GM12801 (cell line): Measurements from ENCODE around the gene LDLRAD4.

Experiments
- TF ChIP-seq, protein P1 (sequence below): IDR thresholded peaks from one replicate; pipeline ENCODE4 v1.5.1; 2011; ENCODE audit warnings: control low read depth; ENCODE audit not compliant: insufficient read length; ENCODE audit errors: extremely low read depth

The LDLRAD4 gene

DNA sequence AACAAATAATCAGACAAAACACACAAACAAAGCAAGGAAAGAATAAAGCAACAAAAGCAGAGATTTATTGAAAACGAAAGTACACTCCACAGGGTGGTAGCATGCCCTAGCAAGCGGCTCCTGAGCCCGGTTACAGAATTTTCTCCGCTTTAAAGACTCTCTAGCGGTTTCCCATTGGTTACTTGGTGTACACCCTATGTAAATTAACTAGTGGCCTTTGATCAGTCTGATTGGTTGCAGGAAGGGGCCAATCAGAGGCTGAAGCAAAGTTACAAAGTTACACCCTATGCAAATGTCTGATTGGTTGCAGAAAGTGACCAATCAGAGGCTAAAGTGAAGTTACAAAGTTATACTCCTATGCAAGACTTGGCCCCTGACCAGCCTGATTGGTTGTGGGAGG is 242.9 kb downstream of the LDLRAD4 start:
- TF ChIP-seq, protein P1, sequence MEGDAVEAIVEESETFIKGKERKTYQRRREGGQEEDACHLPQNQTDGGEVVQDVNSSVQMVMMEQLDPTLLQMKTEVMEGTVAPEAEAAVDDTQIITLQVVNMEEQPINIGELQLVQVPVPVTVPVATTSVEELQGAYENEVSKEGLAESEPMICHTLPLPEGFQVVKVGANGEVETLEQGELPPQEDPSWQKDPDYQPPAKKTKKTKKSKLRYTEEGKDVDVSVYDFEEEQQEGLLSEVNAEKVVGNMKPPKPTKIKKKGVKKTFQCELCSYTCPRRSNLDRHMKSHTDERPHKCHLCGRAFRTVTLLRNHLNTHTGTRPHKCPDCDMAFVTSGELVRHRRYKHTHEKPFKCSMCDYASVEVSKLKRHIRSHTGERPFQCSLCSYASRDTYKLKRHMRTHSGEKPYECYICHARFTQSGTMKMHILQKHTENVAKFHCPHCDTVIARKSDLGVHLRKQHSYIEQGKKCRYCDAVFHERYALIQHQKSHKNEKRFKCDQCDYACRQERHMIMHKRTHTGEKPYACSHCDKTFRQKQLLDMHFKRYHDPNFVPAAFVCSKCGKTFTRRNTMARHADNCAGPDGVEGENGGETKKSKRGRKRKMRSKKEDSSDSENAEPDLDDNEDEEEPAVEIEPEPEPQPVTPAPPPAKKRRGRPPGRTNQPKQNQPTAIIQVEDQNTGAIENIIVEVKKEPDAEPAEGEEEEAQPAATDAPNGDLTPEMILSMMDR: no peak

GRCh38 chr18:13461936-13462335 is 243.4 kb downstream of the LDLRAD4 start:
- TF ChIP-seq, protein P1: no peak

DNA sequence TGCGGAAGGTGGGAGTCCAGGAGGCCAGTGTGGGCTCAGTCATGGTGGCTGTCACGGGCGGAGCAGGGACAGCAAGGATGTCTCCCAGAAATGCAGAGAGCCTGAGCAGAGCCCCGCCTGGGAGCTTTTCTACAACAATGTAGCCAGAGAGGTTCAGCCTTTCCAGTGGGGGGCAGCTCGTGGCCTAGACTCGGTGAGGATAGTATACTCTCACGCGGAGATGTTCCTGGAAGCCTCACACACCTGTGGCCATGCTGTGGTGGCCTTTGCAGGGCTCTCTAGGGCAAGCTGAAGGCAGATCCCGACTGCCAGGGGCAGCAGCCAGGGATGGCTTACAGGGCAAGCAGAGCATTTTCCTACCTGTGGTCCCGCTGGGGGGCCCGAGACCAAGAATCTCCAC is 244.1 kb downstream of the LDLRAD4 start:
- TF ChIP-seq, protein P1: no peak

- TF ChIP-seq, protein P1: no peak
Observed at GRCh38 chr18:13463526-13464210, 245.1 kb downstream of the LDLRAD4 start.

GRCh38 chr18:13464432-13465123 is 246.0 kb downstream of the LDLRAD4 start:
- TF ChIP-seq, protein P1: no peak

- TF ChIP-seq, protein P1: no peak
Observed at GRCh38 chr18:13465124-13465446, 246.5 kb downstream of the LDLRAD4 start.

- TF ChIP-seq, protein P1: no peak
Observed at GRCh38 chr18:13465476-13465875, 246.9 kb downstream of the LDLRAD4 start.
